Thyroid gland (tissue), 4 donors: ENCODE results near the gene CASP9. TPM values are rescaled to one million over a fixed set of nuclear protein-coding genes. Genes with fewer than 3 reads are reported as not detected.

Source experiments
- DNase-seq, 2 donors: peaks; one replicate each; pipeline ENCODE4 v3.0.0-alpha.2; 2019
- H3K27ac ChIP-seq, 3 donors: fragments of 200-600 bp; sonication (generic); 1 replicate in 2 of 3; 2 replicates in 1 of 3; pipeline ENCODE4 v1.5.1; 2016 to 2019; ENCODE audit warnings: mild to moderate bottlenecking in 1 of 3, moderate library complexity in 1 of 3
- H3K27me3 ChIP-seq: fragments of 200-600 bp; sonication (generic); one replicate; pipeline ENCODE4 v1.5.1; 2019
- H3K36me3 ChIP-seq, 2 donors: fragments of 200-600 bp; sonication (generic); one replicate each; pipeline ENCODE4 v1.5.1; 2016 to 2019
- H3K4me1 ChIP-seq, 2 donors: fragments of 200-600 bp; sonication (generic); one replicate each; pipeline ENCODE4 v1.5.1; 2017 to 2019
- H3K4me3 ChIP-seq, 3 donors: fragments of 200-600 bp; sonication (generic); replicated peaks in 1 of 3; 1 replicate in 2 of 3; 2 replicates in 1 of 3; pipeline ENCODE4 v1.5.1; 2016; ENCODE audit warnings: mild to moderate bottlenecking in 1 of 3
- H3K9me3 ChIP-seq: fragments of 200-600 bp; sonication (generic); one replicate; pipeline ENCODE4 v1.5.1; 2017
- POLR2A ChIP-seq, 2 donors: fragments of 450-650 bp; IDR thresholded peaks; one replicate each; pipeline ENCODE4 v1.6.1; 2017; ENCODE audit warnings: antibody characterized with exemption in 2 of 2, mild to moderate bottlenecking in 2 of 2, moderate library complexity in 1 of 2
- WGBS, 2 donors: methylation state at CpG; one replicate each; pipeline ENCODE4 v1.1.5; 2017; 5-methylcytosine and 5-hydroxymethylcytosine counted together
- intact Hi-C: fragments of 100-400 bp; cut with DNase I; formaldehyde crosslinking; loops from one replicate; pipeline ENCODE4 v1.15.1; 2023
- total RNA-seq, 4 donors: library from RNA; depleted of rRNA; stranded (reverse); fragments of >200 nt; gene quantifications; one replicate each; pipeline ENCODE4 v1.2.3, GENCODE V29; 2016
- TF ChIP-seq, protein P1 (sequence below), 6 experiments: fragments of 200-600 bp in 3 of 6; fragments of 450-650 bp in 3 of 6; sonication (generic) in 3 of 6; IDR thresholded peaks; one replicate each; pipeline ENCODE4 v1.5.1; 2016 to 2019; ENCODE audit warnings: antibody characterized with exemption in 6 of 6, mild to moderate bottlenecking in 2 of 6, inconsistent platforms in 1 of 6, moderate library complexity in 1 of 6

CASP9 gene
- total RNA-seq, 4 donors from 2014 or later, result 16.9 to 29.8 (median 20.6) TPM

GRCh38 chr1:15451014-15451722 is 72.8 kb downstream of the CASP9 start:
- H3K4me3 ChIP-seq, result no peak overlapping the region
- no peak for DNase-seq
- intact Hi-C loops, result no loop called here
- H3K9me3 ChIP-seq, result no peaks in the 10 kb centered on the region
- H3K4me1 ChIP-seq, result no peaks in the 10 kb centered on the region
- H3K27me3 ChIP-seq, result no peaks in the 10 kb centered on the region
- TF ChIP-seq, protein P1, sequence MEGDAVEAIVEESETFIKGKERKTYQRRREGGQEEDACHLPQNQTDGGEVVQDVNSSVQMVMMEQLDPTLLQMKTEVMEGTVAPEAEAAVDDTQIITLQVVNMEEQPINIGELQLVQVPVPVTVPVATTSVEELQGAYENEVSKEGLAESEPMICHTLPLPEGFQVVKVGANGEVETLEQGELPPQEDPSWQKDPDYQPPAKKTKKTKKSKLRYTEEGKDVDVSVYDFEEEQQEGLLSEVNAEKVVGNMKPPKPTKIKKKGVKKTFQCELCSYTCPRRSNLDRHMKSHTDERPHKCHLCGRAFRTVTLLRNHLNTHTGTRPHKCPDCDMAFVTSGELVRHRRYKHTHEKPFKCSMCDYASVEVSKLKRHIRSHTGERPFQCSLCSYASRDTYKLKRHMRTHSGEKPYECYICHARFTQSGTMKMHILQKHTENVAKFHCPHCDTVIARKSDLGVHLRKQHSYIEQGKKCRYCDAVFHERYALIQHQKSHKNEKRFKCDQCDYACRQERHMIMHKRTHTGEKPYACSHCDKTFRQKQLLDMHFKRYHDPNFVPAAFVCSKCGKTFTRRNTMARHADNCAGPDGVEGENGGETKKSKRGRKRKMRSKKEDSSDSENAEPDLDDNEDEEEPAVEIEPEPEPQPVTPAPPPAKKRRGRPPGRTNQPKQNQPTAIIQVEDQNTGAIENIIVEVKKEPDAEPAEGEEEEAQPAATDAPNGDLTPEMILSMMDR (IDR thresholded peaks at IDR 0.05), result no peak
- no peak for TF ChIP-seq POLR2A (IDR thresholded peaks at IDR 0.05)
- H3K27ac ChIP-seq, result no peak overlapping the region
- H3K36me3 ChIP-seq, result no peaks in the 10 kb centered on the region
- 85 to 90% methylated on average over 6 of the region's 6 CpGs for WGBS, 2 donors

DNA sequence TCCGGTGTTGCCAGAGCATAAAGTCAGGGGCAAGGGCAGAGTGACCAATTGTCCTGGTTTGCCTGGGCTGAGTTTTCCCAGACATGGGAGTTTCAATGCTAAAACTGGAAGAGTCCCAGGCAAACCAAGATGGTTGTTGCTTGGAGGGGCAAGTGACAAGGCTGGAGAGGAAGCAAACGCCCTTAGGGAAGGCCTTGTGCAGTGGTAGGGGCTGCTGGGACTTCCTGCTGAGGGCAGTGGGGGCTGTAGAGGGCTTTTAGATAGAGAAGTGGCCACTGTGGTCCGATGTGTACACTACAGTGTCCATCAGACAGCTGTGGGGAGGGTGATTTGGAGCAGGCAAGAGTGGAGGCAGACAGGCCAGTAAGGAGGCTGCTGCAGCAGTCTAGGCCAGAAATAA is 74.4 kb downstream of the CASP9 start:
- no peak for TF ChIP-seq POLR2A (IDR thresholded peaks at IDR 0.05)
- TF ChIP-seq, protein P1 (IDR thresholded peaks at IDR 0.05), result no peak
- H3K36me3 ChIP-seq, result no peaks in the 10 kb centered on the region
- no peak overlapping the region for H3K27ac ChIP-seq
- 81% methylated on average over 3 of the region's 3 CpGs for WGBS, 2 donors
- no peaks in the 10 kb centered on the region for H3K4me1 ChIP-seq
- H3K4me3 ChIP-seq, result no peak overlapping the region
- intact Hi-C loops, result no loop called here
- no peaks in the 10 kb centered on the region for H3K9me3 ChIP-seq
- no peaks in the 10 kb centered on the region for H3K27me3 ChIP-seq
- DNase-seq, result no peak

DNA sequence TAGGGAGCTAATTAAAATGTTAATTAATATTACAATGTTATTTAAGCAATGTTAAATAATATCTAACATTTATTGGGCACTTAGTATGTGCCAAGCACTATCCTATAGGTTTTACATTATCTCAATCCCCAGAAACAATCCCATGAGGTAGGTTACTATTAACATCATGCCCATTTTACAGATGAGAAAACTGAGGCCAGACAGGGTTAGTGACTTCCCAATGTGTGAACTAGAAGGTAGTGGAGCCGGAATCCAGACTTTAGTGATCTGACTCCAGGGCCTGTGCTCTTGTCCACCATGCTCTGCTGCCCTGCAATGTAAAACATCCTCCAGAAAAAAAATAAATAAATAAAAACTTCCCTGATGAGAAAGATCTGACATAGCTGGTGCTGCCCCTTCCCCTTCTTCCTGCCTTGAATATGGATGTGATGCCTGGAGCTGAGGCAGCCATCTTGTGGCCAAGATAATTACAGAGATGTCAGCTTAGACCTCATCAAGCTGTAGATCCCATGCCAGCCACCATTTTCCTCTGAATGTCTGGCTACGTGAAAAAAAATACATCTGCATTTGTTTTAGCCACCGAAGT is 75.0 kb downstream of the CASP9 start:
- intact Hi-C loops, result no loop called here
- no peak for DNase-seq
- Histone ChIP-seq H3K4me3 (no peak overlapping the region), H3K36me3 (no peaks in the 10 kb centered on the region), H3K27ac (no peak overlapping the region), H3K27me3 (no peaks in the 10 kb centered on the region), H3K4me1 (no peaks in the 10 kb centered on the region), H3K9me3 (no peaks in the 10 kb centered on the region)
- TF ChIP-seq, protein P1 (IDR thresholded peaks at IDR 0.05), result no peak
- no peak for TF ChIP-seq POLR2A (IDR thresholded peaks at IDR 0.05)
- WGBS, 2 donors, result 82% methylated on average over 3 of the region's 3 CpGs

DNA sequence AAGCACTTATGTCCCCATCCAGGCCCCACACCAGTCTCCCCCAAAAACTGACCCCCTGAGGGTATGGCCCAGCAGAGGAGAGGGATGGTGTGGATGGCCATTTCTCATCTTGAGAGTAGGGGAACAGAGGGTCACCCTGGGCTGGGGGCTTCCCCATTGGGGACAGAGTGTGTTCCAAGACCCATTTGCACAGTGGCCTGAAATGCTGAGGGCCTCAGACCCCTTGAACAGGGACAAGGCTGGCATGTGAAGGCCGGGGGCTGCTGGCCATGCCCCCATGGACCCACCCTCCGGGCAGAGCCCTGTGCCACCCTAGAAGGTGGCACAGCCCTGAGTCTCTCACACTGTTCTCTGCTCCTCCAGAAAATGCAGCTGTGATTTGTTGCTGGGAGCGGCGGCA is 77.8 kb downstream of the CASP9 start:
- intact Hi-C loops, result no loop called here
- H3K36me3 ChIP-seq, result no peaks in the 10 kb centered on the region
- TF ChIP-seq POLR2A (IDR thresholded peaks at IDR 0.05), result no peak
- TF ChIP-seq, protein P1 (IDR thresholded peaks at IDR 0.05), result no peak
- H3K9me3 ChIP-seq, result no peaks in the 10 kb centered on the region
- H3K27ac ChIP-seq, result no peak overlapping the region
- H3K27me3 ChIP-seq, result no peaks in the 10 kb centered on the region
- WGBS, 2 donors, result 80 to 87% methylated on average over 4 of the region's 4 CpGs
- H3K4me1 ChIP-seq, result no peaks in the 10 kb centered on the region
- no peak for DNase-seq
- no peak overlapping the region for H3K4me3 ChIP-seq

DNA sequence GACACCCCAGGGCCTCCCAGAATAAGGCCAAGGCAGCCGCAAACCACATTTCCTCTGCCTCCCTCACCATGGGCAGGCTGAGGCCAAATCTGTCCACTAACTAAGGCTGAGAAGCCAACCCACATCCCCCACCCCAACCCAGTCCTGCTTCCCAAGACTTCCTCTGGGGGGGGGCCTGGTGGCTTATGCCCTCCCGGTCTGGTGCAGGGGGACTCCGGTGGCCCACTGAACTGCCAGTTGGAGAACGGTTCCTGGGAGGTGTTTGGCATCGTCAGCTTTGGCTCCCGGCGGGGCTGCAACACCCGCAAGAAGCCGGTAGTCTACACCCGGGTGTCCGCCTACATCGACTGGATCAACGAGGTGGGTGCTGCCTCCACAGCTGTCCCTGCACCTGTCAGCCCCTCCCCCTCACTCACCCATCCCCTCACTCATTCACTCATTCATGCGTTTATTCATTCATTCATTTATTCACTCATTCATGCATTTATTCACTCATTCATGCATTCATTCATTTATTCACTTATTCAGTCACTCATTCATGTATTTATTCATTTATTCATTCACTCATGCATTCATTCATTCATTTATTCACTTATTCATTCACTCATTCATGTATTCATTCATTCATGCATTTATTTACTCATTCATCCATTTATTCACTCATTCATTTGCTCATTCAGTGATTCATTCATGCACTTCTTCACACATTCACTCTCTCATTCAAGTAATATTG is 78.5 kb downstream of the CASP9 start:
- no peak for TF ChIP-seq POLR2A (IDR thresholded peaks at IDR 0.05)
- TF ChIP-seq, protein P1 (IDR thresholded peaks at IDR 0.05), result no peak
- intact Hi-C loops, result no loop called here
- 85 to 87% methylated on average over 12 to 14 of the region's 14 CpGs for WGBS, 2 donors

More for the DNA sequence above, 78.5 kb downstream of the CASP9 start:
- Histone ChIP-seq H3K9me3 (no peaks in the 10 kb centered on the region), H3K36me3 (no peaks in the 10 kb centered on the region), H3K4me3 (no peak overlapping the region), H3K4me1 (no peaks in the 10 kb centered on the region), H3K27me3 (no peaks in the 10 kb centered on the region), H3K27ac (no peak overlapping the region)
- DNase-seq, result no peak
